Left colon (tissue), 2 donors: Measurements from ENCODE around the gene SLC39A11. TPM values are rescaled to one million over a fixed set of nuclear protein-coding genes. Genes with fewer than 3 reads are reported as not detected.
"Not testable (repeated sequence)": the region's sequence is repeated elsewhere in the genome, so short reads cannot be mapped to it uniquely, and the experiment has no call there.

Source experiments
- ATAC-seq: fragments of 200-7000 bp; cut with Tn5 transposase; one replicate; pipeline ENCODE4 v1.9.1; 2020; ENCODE audit warnings: mild to moderate bottlenecking, moderate library complexity
- DNase-seq, 2 donors: peaks; one replicate each; pipeline ENCODE4 v3.0.0-alpha.2; 2020
- intact Hi-C, 2 donors: fragments of 100-400 bp; cut with DNase I in 1 of 2; cut with micrococcal nuclease in 1 of 2; formaldehyde crosslinking; loops; one replicate each; pipeline versions ENCODE4 v1.11.2 to v1.14.0; 2022; cut with DNase I, micrococcal nuclease
- total RNA-seq, 2 donors: library from RNA; stranded (reverse); fragmentation: NEBNext Ultra II Directional; extraction: Animal tissue kit (Norgen Biotek cat#: 25700); gene quantifications; one replicate each; pipeline ENCODE4 v1.2.1, GENCODE V29; 2021
- donor health status: DM: no; HTN: no; CAD: no.
- donor health status: DM: yes; HTN: yes; CAD: no.

The SLC39A11 gene
- total RNA-seq, 2 donors from 2014 or later: 67.4 to 89.8 TPM

DNA sequence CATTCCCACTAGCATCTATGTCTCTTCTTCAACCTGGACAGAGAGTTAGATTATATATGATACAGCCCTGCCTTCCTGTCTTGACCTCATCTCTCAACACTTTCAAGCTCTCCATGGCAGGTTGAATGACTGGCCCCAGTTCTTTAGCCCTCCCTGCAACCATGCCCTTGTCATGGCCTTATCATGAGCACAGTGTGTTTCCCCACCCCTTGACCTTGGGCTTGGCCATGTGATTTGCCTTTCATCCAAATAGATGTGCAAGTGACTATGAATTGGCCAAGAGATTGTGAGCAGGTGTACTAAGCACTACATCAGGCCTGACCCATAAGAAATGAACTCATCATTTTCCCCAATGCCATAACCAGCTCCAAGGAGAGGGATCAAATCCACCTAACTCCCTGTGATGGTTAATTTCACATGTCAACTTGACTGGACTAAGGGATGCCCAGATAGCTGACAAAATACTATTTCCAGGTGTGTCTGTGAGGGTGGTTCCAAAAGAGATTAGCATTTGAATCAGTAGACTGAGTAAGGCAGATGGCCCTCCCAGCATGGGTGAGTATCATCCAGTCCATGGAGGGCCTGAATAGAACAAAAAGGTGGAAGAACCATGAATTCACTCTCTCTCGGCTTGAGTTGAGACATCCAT lies 97.4 kb downstream of the SLC39A11 start:
- ATAC-seq (no peak), DNase-seq (no peak)
- intact Hi-C loops: no loop called here

DNA sequence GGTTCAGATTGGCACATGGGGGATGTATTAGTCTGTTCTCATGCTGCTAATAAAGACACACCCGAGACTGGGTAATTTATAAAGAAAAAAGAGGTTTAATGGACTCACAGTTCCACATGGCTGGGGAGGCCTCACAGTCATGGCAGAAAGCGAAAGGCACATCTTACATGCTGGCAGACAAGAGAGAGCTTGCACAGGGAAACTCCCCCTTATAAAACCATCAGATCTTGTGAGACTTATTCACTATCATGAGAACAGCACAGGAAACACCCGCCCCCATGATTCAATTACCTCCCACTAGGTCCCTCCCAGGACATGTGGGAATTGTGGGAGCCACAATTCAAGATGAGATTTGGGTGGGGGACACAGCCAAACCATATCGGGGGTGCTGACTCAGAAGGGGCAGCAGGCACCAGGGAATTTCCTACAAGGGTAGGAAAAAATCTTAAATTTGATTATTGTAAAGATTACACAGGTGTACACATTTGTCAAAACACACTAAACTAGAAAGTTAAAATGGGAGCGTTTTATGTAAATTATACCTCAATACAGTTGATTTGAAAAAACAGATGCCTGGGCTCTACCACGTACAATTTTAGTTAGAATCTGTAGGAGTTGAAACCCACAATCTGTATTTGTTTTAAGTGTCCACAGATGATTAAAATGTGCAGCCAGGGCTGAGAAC lies 99.6 kb downstream of the SLC39A11 start:
- DNase-seq, ATAC-seq, intact Hi-C loops: not testable (repeated sequence)

DNA sequence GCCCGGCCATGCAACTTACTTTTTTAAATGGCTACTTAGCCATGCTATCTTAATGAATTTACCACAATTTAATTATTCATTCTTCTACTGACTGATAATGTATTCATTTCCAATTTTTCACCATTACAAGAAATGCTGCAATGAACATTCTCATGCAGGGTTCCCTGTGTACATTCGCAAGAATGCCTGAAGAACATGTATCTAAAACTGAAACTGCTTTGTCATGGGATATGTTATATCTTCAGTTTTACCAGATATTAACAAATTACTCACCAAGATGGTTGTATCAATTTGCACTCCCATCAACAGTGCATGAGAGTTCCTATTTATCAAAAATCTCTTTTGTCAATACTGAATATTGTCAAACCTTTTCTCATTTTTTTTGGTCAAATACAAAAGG lies 100.8 kb downstream of the SLC39A11 start:
- ATAC-seq: no peak
- intact Hi-C loops: no loop called here
- no peak for DNase-seq

- DNase-seq: no peak
- no peak for ATAC-seq
- intact Hi-C loops: loop anchor here in 1 of 2 donors (5.0 kb wide), 1 partner anchor 168 kb away; no protein-coding TSS in a partner anchor
Observed at GRCh38 chr17:72989074-72989610, 103.3 kb downstream of the SLC39A11 start.

GRCh38 chr17:72988451-72988850 lies 104.0 kb downstream of the SLC39A11 start:
- intact Hi-C loops: loop anchor here in 1 of 2 donors (5.0 kb wide), 1 partner anchor 169 kb away; no protein-coding TSS in a partner anchor
- no peak for ATAC-seq
- DNase-seq: no peak

DNA sequence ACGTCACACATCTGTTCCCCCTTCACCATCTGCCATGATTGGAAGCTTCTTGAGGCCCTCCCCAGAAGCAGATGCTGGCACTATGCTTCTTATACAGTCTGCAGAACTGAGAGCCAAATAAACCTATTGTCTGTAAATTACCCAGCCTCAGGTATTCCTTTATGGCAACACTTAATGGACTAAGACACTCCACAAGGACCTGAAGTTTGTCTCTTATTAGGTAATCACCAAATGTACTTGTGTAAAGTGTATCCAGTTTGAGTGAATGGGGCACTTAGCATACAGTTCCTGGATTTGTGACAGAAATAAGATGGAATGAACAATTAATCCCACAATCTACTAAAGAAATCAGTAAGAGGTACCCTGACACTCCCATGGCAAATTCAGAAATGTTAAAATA lies 105.3 kb downstream of the SLC39A11 start:
- intact Hi-C loops: loop anchor here in 1 of 2 donors (5.0 kb wide), 1 partner anchor 170 kb away; no protein-coding TSS in a partner anchor
- DNase-seq (no peak), ATAC-seq (no peak)

DNA sequence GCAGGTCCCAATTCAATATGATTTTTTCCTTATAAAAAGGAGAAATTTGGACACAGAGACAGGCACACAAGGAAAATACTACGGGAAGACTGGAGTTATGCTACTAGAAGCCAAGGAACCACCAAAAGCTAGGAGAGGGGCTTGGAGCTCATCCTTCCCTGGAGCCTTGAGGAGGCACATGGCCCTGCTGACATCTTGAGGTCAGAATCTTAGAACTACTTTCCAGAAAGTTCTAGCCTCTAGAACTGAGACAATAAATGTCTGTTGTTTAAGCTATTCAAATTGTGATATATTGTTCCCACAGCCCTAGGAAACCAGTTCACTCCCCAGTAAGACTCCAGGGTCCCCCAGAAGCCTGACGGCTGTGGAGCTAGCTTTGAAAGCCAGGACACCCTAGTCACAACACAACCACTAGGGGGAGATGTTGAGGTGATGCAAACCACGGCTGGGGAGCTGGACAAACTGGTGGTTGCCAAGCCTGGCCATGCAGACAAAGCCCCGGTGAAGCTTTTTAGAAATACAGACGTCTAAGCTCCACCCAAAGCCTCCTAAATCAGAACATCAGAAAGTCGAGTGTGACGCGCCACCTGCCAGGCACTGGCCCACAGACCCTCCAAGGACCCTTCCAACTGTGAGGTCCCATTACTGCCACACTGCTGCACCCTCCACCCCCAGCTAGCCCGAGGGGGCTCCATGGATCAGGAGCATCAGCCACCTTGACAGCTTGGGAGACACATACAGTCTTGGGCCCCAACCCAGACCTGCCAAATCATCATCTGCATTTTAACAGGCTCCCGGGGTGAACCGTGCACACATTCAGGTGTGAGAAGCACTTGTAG lies 106.4 kb downstream of the SLC39A11 start:
- intact Hi-C loops: loop anchor here in 1 of 2 donors (5.0 kb wide), 1 partner anchor 171 kb away; no protein-coding TSS in a partner anchor

GRCh38 chr17:72984926-72985325 lies 107.6 kb downstream of the SLC39A11 start:
- no peak for DNase-seq
- intact Hi-C loops: loop anchor here in 1 of 2 donors (5.0 kb wide), 1 partner anchor 172 kb away; no protein-coding TSS in a partner anchor
- ATAC-seq: no peak

More for the DNA sequence above, 106.4 kb downstream of the SLC39A11 start:
- ATAC-seq: peak; percentile 94
- peak in 1 of 2 donors; percentile 51 for DNase-seq

- ATAC-seq (no peak), DNase-seq (no peak)
- intact Hi-C loops: no loop called here
Observed at GRCh38 chr17:72984145-72984925, 108.2 kb downstream of the SLC39A11 start.

- no peak for DNase-seq
- no peak for ATAC-seq
- intact Hi-C loops: no loop called here
Observed at GRCh38 chr17:72982680-72983079, 109.8 kb downstream of the SLC39A11 start.

GRCh38 chr17:72978593-72979218 lies 113.8 kb downstream of the SLC39A11 start:
- ATAC-seq (no peak), DNase-seq (no peak)
- intact Hi-C loops: no loop called here

DNA sequence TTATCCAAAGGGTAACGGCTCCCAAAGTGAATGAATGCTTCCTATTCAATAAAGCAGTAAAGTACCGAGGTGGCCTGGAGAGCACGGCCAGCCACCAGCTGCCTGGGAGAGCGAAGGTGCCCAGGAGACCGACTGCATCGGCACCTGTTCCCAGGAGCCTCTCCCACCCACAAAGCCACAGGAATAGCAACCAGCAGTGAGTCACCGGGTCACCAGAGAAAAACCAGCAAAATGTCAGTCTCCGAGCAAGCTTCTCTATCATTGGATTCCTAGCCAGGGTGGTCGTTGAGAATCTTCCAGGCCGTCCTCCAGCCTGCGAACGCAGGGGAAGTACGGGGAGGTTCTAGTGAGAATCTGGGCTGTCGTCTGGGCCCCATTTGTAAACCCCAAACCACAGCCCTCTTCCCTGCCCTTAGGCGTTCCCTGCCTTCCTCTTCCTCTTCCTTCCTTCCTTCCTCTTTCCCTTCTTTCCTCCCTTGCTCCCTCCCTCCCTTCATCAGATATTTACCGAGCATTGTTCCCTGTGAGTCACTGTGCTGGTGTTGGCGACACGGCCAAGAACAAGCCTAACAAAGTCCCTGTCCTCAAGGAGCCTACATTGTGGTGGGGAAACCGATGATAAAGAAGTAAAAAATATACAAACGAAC lies 114.6 kb downstream of the SLC39A11 start:
- ATAC-seq (no peak), DNase-seq (no peak)
- intact Hi-C loops: no loop called here

GRCh38 chr17:72976971-72977770 lies 115.3 kb downstream of the SLC39A11 start:
- DNase-seq: peak; percentile 17 to 31
- ATAC-seq: no peak
- intact Hi-C loops: no loop called here

GRCh38 chr17:72975509-72975908 lies 117.0 kb downstream of the SLC39A11 start:
- no peak for ATAC-seq
- DNase-seq: no peak
- intact Hi-C loops: no loop called here

DNA sequence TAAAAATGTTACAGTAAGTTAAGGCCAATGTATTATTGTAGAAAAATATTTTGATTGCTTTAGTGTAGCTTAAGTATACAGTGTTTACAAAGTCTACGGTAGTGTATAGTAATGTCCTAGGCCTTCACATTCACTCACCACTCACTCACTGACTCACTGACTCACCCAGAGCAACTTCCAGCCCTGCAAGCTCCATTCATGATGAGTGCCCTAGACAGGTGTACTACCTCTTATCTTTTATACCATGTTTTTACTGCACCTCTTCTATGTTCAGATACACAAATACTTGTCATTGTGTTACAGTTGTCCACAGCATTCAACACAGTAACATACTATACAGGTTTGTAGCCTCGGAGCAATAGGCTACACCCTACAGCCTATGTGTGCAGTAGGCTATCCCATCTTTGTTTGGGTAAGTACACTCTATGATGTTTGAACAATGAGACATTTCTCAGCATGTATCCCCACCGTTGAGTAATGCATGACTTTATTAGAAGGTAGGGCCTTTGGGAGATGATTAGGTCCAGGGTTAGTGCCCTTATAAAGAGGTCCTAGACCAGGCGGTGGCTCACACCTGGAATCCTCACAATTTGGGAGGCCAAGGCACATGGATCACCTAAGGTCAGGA lies 117.8 kb downstream of the SLC39A11 start:
- DNase-seq (peak in 1 of 2 donors; percentile 59), ATAC-seq (peak; percentile 88)
- intact Hi-C loops: no loop called here

DNA sequence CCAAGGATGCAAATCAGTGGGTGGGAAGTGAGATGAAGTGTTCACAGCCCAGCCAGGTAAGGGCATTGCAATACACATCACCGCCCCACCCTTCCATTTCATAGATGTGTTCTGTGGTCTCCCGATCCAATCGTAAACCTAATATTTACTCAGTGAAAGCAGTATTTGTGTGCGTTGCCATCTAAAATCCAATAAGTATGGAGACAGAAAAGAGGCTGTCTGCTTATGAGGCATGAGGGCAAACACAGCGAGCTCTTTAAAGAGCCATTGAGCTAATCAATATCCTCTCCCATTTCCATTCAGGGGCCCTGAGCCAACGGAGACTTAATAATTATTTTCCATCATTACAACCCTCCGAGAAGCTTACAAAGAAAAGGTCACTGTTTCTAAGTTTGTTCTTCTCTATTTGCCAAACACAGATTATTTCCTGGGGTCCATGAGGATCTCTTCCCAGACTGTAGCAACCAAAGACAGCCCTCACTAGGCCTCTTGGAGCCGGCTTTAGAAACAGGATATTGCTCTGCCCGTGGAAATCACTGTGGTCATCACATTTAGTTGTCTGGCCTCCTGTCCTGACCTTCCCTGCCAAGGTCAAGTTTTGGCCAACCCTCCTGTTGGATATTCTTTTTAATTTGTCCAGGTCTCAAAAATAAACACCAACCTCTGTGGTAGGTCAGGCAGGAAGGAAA lies 120.1 kb downstream of the SLC39A11 start:
- DNase-seq (no peak), ATAC-seq (no peak)
- intact Hi-C loops: no loop called here
